HUES6 (cell line): Measurements from ENCODE around the gene EXOC3.

Experiments used
- H3K27ac ChIP-seq: 2 replicates; pipeline ENCODE4 v1.7.0; 2013; ENCODE audit warnings: low read depth, mild to moderate bottlenecking, low read length, inconsistent platforms
- H3K27me3 ChIP-seq: 2 replicates; pipeline ENCODE4 v1.6.1; 2013; ENCODE audit warnings: low read length; ENCODE audit not compliant: control insufficient read depth, insufficient read depth
- H3K36me3 ChIP-seq: 2 replicates; pipeline ENCODE4 v1.6.1; 2013; ENCODE audit warnings: low read length; ENCODE audit not compliant: control insufficient read depth, insufficient read depth
- H3K4me1 ChIP-seq: 2 replicates; pipeline ENCODE4 v1.6.1; 2013; ENCODE audit warnings: low read length; ENCODE audit not compliant: control insufficient read depth, insufficient read depth
- H3K4me3 ChIP-seq: 2 replicates; pipeline ENCODE4 v1.5.1; 2013; ENCODE audit warnings: low read depth, low read length
- H3K9ac ChIP-seq: one replicate; pipeline ENCODE4 v1.6.1; 2013; ENCODE audit warnings: mild to moderate bottlenecking, low read length
- H3K9me3 ChIP-seq: 2 replicates; pipeline ENCODE4 v1.6.1; 2013; ENCODE audit warnings: low read depth, low read length; ENCODE audit not compliant: control insufficient read depth, insufficient read depth

EXOC3 gene

GRCh38 chr5:463301-463700 lies 20.3 kb downstream of the EXOC3 start:
- Histone ChIP-seq H3K36me3 (peaks cover 57% of the 10 kb centered on the region), H3K9ac (no peak overlapping the region), H3K4me1 (no peaks in the 10 kb centered on the region), H3K27ac (no peak overlapping the region), H3K27me3 (no peaks in the 10 kb centered on the region), H3K4me3 (no peak overlapping the region), H3K9me3 (no peaks in the 10 kb centered on the region)

GRCh38 chr5:463952-464351 lies 21.0 kb downstream of the EXOC3 start:
- Histone ChIP-seq H3K4me1 (no peaks in the 10 kb centered on the region), H3K27ac (no peak overlapping the region), H3K27me3 (no peaks in the 10 kb centered on the region), H3K9me3 (no peaks in the 10 kb centered on the region), H3K9ac (no peak overlapping the region), H3K36me3 (peaks cover 57% of the 10 kb centered on the region), H3K4me3 (no peak overlapping the region)

GRCh38 chr5:464446-464842 lies 21.5 kb downstream of the EXOC3 start:
- Histone ChIP-seq H3K27ac (no peak overlapping the region), H3K4me1 (no peaks in the 10 kb centered on the region), H3K9me3 (no peaks in the 10 kb centered on the region), H3K9ac (no peak overlapping the region), H3K4me3 (no peak overlapping the region), H3K36me3 (peaks cover 55% of the 10 kb centered on the region), H3K27me3 (no peaks in the 10 kb centered on the region)

- Histone ChIP-seq H3K9me3 (no peaks in the 10 kb centered on the region), H3K4me1 (no peaks in the 10 kb centered on the region), H3K27me3 (no peaks in the 10 kb centered on the region), H3K36me3 (peaks cover 53% of the 10 kb centered on the region), H3K27ac (no peak overlapping the region; the same call in 1 of the 2 replicates), H3K9ac (no peak overlapping the region), H3K4me3 (no peak overlapping the region)
Observed at GRCh38 chr5:464843-465590, 22.0 kb downstream of the EXOC3 start.

GRCh38 chr5:465591-466403 lies 22.8 kb downstream of the EXOC3 start:
- H3K36me3 ChIP-seq, result peaks cover 48% of the 10 kb centered on the region
- no peaks in the 10 kb centered on the region for H3K27me3 ChIP-seq
- no peaks in the 10 kb centered on the region for H3K4me1 ChIP-seq
- H3K27ac ChIP-seq, result no peak overlapping the region; the same call in 1 of the 2 replicates
- no peaks in the 10 kb centered on the region for H3K9me3 ChIP-seq
- H3K9ac ChIP-seq, result no peak overlapping the region
- no peak overlapping the region for H3K4me3 ChIP-seq

GRCh38 chr5:466661-467310 lies 23.8 kb downstream of the EXOC3 start:
- Histone ChIP-seq H3K36me3 (peaks cover 48% of the 10 kb centered on the region), H3K27ac (no peak overlapping the region), H3K4me1 (peaks cover 4% of the 10 kb centered on the region; the same call in 1 of the 2 replicates), H3K9ac (no peak overlapping the region), H3K4me3 (no peak overlapping the region), H3K9me3 (no peaks in the 10 kb centered on the region), H3K27me3 (no peaks in the 10 kb centered on the region)

- H3K36me3 ChIP-seq, result peaks cover 38% of the 10 kb centered on the region
- H3K9ac ChIP-seq, result no peak overlapping the region
- H3K27ac ChIP-seq, result no peak overlapping the region
- H3K9me3 ChIP-seq, result no peaks in the 10 kb centered on the region
- H3K4me1 ChIP-seq, result peaks cover 12% of the 10 kb centered on the region; the same call in 1 of the 2 replicates
- no peak overlapping the region for H3K4me3 ChIP-seq
- H3K27me3 ChIP-seq, result no peaks in the 10 kb centered on the region
Observed at GRCh38 chr5:468401-468800, 25.4 kb downstream of the EXOC3 start.

- peaks cover 12% of the 10 kb centered on the region; the same call in 1 of the 2 replicates for H3K4me1 ChIP-seq
- no peak overlapping the region for H3K27ac ChIP-seq
- H3K9me3 ChIP-seq, result no peaks in the 10 kb centered on the region
- no peak overlapping the region for H3K9ac ChIP-seq
- peaks cover 11% of the 10 kb centered on the region for H3K27me3 ChIP-seq
- H3K4me3 ChIP-seq, result no peak overlapping the region
- peaks cover 29% of the 10 kb centered on the region for H3K36me3 ChIP-seq
Observed at GRCh38 chr5:469752-470483, 26.9 kb downstream of the EXOC3 start.

GRCh38 chr5:470961-471749 lies 28.2 kb downstream of the EXOC3 start:
- peaks cover 22% of the 10 kb centered on the region for H3K27me3 ChIP-seq
- no peaks in the 10 kb centered on the region for H3K9me3 ChIP-seq
- no peak overlapping the region for H3K9ac ChIP-seq
- peaks cover 12% of the 10 kb centered on the region; the same call in 1 of the 2 replicates for H3K4me1 ChIP-seq
- peak overlapping the region; percentile 79; the same call in 1 of the 2 replicates for H3K4me3 ChIP-seq
- H3K36me3 ChIP-seq, result peaks cover 20% of the 10 kb centered on the region
- no peak overlapping the region for H3K27ac ChIP-seq

- H3K27me3 ChIP-seq, result peaks cover 22% of the 10 kb centered on the region
- peaks cover 12% of the 10 kb centered on the region; the same call in 1 of the 2 replicates for H3K4me1 ChIP-seq
- H3K9me3 ChIP-seq, result no peaks in the 10 kb centered on the region
- H3K9ac ChIP-seq, result no peak overlapping the region
- H3K27ac ChIP-seq, result no peak overlapping the region
- peak overlapping the region; percentile 79 for H3K4me3 ChIP-seq
- H3K36me3 ChIP-seq, result peaks cover 14% of the 10 kb centered on the region
Observed at GRCh38 chr5:471750-472058, 28.7 kb downstream of the EXOC3 start.
